A673 (cell line): ENCODE data around the gene HOXB3. TPM values are rescaled to one million over a fixed set of nuclear protein-coding genes. Genes with fewer than 3 reads are reported as not detected.

Experiments
- BruUV-seq: library from RNA; stranded (reverse); fragments of 400-500 nt; replicated peaks from 2 replicates; lab custom pipeline; 2021; lab: Mats Ljungman, UMichigan
- CTCF ChIA-PET: fragments of 300-600 bp; sonication (Branson Sonifier 250); formaldehyde crosslinking; loops from one replicate; lab custom pipeline; 2022; ENCODE audit warnings: antibody characterized with exemption; lab: Charles Lee
- POLR2A ChIA-PET: fragments of 300-600 bp; sonication (Branson Sonifier 250); formaldehyde crosslinking; loops from one replicate; lab custom pipeline; 2022; ENCODE audit warnings: antibody characterized with exemption; ENCODE audit not compliant: low non-redundant PET; lab: Charles Lee
- DNase-seq: peaks from one replicate; pipeline ENCODE4 v3.0.0-alpha.2; 2015; ENCODE audit warnings: low spot score
- H3K27ac ChIP-seq: fragments of 200-600 bp; sonication (generic); 2 replicates; pipeline ENCODE4 v1.5.1; 2016; ENCODE audit warnings: mixed run types, low read depth, mild to moderate bottlenecking, mixed read lengths, antibody characterized with exemption, low read length; ENCODE audit not compliant: poor library complexity, severe bottlenecking
- H3K27me3 ChIP-seq: fragments of 200-600 bp; sonication (generic); replicated peaks from 2 replicates; pipeline ENCODE4 v1.6.1; 2017; ENCODE audit warnings: mixed run types, low read depth, mild to moderate bottlenecking, mixed read lengths, antibody characterized with exemption, low read length; ENCODE audit not compliant: insufficient read depth, poor library complexity
- H3K36me3 ChIP-seq: fragments of 200-600 bp; sonication (generic); 2 replicates; pipeline ENCODE4 v1.6.1; 2016; ENCODE audit warnings: mixed run types, mild to moderate bottlenecking, mixed read lengths, antibody characterized with exemption, low read length; ENCODE audit not compliant: insufficient read depth, poor library complexity, severe bottlenecking
- H3K4me1 ChIP-seq: fragments of 200-600 bp; sonication (generic); 2 replicates; pipeline ENCODE4 v1.6.1; 2017; ENCODE audit warnings: mixed run types, mild to moderate bottlenecking, mixed read lengths, antibody characterized with exemption, low read length; ENCODE audit not compliant: insufficient read depth, poor library complexity, severe bottlenecking
- H3K4me3 ChIP-seq: fragments of 200-600 bp; sonication (generic); 2 replicates; pipeline ENCODE4 v1.5.1; 2016; ENCODE audit warnings: low read depth, mixed run types, mild to moderate bottlenecking, mixed read lengths, low read length; ENCODE audit not compliant: poor library complexity, severe bottlenecking
- H3K9me3 ChIP-seq: fragments of 200-600 bp; sonication (generic); 2 replicates; pipeline ENCODE4 v1.6.1; 2016; ENCODE audit warnings: mixed run types, low read depth, mild to moderate bottlenecking, mixed read lengths, antibody characterized with exemption, low read length; ENCODE audit not compliant: poor library complexity, severe bottlenecking
- CTCF ChIP-seq: fragments of 300-800, 200-600 bp; sonication (generic); conservative IDR thresholded peaks from 2 replicates; pipeline ENCODE4 v1.5.1; 2017; ENCODE audit warnings: low read depth, mild to moderate bottlenecking, antibody characterized with exemption, low read length, moderate library complexity, mixed read lengths
- EZH2 ChIP-seq: fragments of 200-600 bp; sonication (generic); IDR thresholded peaks from 2 replicates; pipeline ENCODE4 v1.6.1; 2017; ENCODE audit warnings: borderline replicate concordance, low read depth, mild to moderate bottlenecking, mixed read lengths, antibody characterized with exemption, low read length; ENCODE audit not compliant: poor library complexity, severe bottlenecking
- intact Hi-C: fragments of 100-400 bp; cut with micrococcal nuclease; formaldehyde crosslinking; loops from one replicate; pipeline ENCODE4 v1.10.0; 2022; ENCODE audit not compliant: unreplicated experiment
- total RNA-seq: library from RNA; stranded (reverse); gene quantifications from 2 replicates; pipeline ENCODE4 v1.2.3, GENCODE V29; 2021

The HOXB3 gene
- total RNA-seq, 1 experiment from 2014 or later, result 40.7 TPM

DNA sequence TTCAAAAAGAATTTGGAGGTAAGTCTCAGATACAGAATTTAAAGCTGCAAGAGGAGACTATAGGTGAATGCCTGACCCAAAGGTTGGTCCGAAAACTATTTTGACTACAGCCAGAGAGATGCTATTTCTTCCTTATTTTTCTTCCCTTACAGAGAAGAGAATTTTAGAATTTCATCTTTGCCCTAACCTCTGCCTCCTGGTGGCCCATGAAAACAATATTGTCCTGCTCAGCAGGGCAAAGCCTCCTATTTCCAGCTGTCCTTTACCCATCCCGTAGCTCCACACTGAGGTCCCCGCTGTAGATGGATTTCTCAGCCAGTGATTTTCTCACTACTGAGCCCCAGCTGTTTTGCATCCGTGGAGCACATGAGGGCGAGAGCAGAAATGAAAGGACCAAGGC lies 83.8 kb downstream of the HOXB3 start:
- TF ChIP-seq CTCF (no peak), EZH2 (no peak)
- POLR2A ChIA-PET, result no interaction called here

DNA sequence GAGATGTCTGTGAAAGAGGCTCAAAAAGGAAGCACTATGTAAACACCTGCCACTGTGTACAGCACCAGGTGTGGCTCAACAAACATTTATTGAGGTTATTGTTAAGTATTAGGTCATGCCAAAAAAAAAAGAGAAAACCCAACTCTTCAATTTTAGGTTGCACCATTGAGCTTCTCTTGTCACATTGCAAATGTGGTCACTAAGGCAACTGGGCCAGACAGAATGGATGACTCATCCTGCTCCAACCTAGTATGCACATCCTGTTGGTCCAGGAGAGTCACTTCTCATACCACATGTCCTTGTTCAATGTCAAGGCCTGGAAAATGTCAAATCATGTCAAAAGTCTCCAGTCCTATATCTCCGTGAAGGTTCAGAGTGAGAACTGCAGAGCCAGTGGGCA lies 84.3 kb downstream of the HOXB3 start:
- TF ChIP-seq CTCF, result no peak
- no peak for TF ChIP-seq EZH2
- Histone ChIP-seq H3K4me1 (no peaks in the 10 kb centered on the region), H3K27ac (no peak overlapping the region), H3K4me3 (no peak overlapping the region), H3K27me3 (no peaks in the 10 kb centered on the region), H3K9me3 (no peaks in the 10 kb centered on the region), H3K36me3 (no peaks in the 10 kb centered on the region)
- intact Hi-C loops, result no loop called here
- CTCF ChIA-PET, result no interaction called here
- no TSS peak for BruUV-seq
- DNase-seq, result peak; percentile 55
- POLR2A ChIA-PET, result no interaction called here

More for the DNA sequence above, 83.8 kb downstream of the HOXB3 start:
- intact Hi-C loops, result no loop called here
- Histone ChIP-seq H3K27ac (no peak overlapping the region), H3K4me1 (no peaks in the 10 kb centered on the region), H3K27me3 (no peaks in the 10 kb centered on the region), H3K9me3 (no peaks in the 10 kb centered on the region), H3K36me3 (no peaks in the 10 kb centered on the region), H3K4me3 (no peak overlapping the region)
- no TSS peak for BruUV-seq
- CTCF ChIA-PET, result no interaction called here
- no peak for DNase-seq

DNA sequence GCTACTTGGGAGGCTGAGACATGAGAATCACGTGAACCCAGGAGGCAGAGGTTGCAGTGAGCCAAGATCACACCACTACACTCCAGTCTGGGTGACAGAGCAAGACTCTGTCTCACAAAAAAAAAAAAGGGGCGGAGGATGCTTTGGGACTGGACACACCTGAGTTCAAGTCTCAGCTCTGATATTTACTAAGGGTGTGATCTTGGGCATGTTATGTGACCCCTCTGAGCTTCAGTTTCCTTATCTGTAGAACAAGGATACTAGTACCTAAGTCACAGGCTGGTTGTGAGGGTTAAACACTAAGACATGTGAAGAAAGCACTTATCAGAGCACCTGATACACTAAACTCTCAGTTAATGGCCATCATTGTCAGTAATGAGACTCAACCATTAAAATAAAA lies 85.1 kb downstream of the HOXB3 start:
- BruUV-seq, result no TSS peak
- intact Hi-C loops, result no loop called here
- Histone ChIP-seq H3K27ac (no peak overlapping the region), H3K4me1 (no peaks in the 10 kb centered on the region), H3K9me3 (no peaks in the 10 kb centered on the region), H3K36me3 (no peaks in the 10 kb centered on the region), H3K4me3 (no peak overlapping the region), H3K27me3 (no peaks in the 10 kb centered on the region)
- no peak for DNase-seq
- ChIA-PET POLR2A (no interaction called here), CTCF (no interaction called here)
- no peak for TF ChIP-seq CTCF
- no peak for TF ChIP-seq EZH2
